ENCODE data around the gene ZFAND2A.

GRCh38 chr7:1169409-1170368 is 9.7 kb upstream of the ZFAND2A start:
- TF ChIP-seq CTCF (IDR thresholded peaks at IDR 0.05) (peak; percentile 61 to 86 (median 78)), POLR2A (IDR thresholded peaks at IDR 0.05) (no peak)
